CD4-positive, alpha-beta memory T cell (primary cell): Measurements from ENCODE around the gene PTPRG. TPM values are rescaled to one million over a fixed set of nuclear protein-coding genes. Genes with fewer than 3 reads are reported as not detected.

ENCODE experiments used
- CTCF ChIA-PET: fragments of 350-600 bp; sonication (Branson Sonifier 250); formaldehyde crosslinking; loops from one replicate; lab custom pipeline; 2021; ENCODE audit warnings: inconsistent platforms; ENCODE audit not compliant: partially characterized antibody; lab: Charles Lee
- POLR2A ChIA-PET: fragments of 350-600 bp; sonication (Branson Sonifier 250); formaldehyde crosslinking; loops from one replicate; lab custom pipeline; 2021; ENCODE audit not compliant: partially characterized antibody; lab: Charles Lee
- DNase-seq, 5 donors: peaks; one replicate each; pipeline versions ENCODE4 v3.0.0 to v3.0.0-alpha.2; 2020 to 2022; ENCODE audit warnings: mixed read lengths in 1 of 5
- H3K27ac ChIP-seq: one replicate; pipeline ENCODE4 v1.7.0; 2013; ENCODE audit warnings: low read depth, low read length
- H3K27me3 ChIP-seq: 2 replicates; pipeline ENCODE4 v1.7.0; 2013; ENCODE audit warnings: mild to moderate bottlenecking, low read length, moderate library complexity; ENCODE audit not compliant: insufficient read depth
- H3K36me3 ChIP-seq: 2 replicates; pipeline ENCODE4 v1.7.0; 2013; ENCODE audit warnings: mild to moderate bottlenecking, low read length, moderate library complexity; ENCODE audit not compliant: insufficient read depth
- H3K4me1 ChIP-seq: 2 replicates; pipeline ENCODE4 v1.7.0; 2013; ENCODE audit warnings: mild to moderate bottlenecking, low read length, moderate library complexity; ENCODE audit not compliant: insufficient read depth
- H3K4me3 ChIP-seq, 2 donors: one replicate each; pipeline ENCODE4 v1.7.0; 2013; ENCODE audit warnings: low read length in 2 of 2, mild to moderate bottlenecking in 1 of 2
- H3K9me3 ChIP-seq, 2 donors: one replicate each; pipeline ENCODE4 v1.7.0; 2013; ENCODE audit warnings: low read length in 2 of 2, control low read depth in 1 of 2; ENCODE audit not compliant: control insufficient read depth in 1 of 2
- H3K27ac Mint-ChIP-seq, 7 donors: one replicate each; pipeline ENCODE4 v1.8.0; 2020 to 2021; ENCODE audit warnings: mixed read lengths in 7 of 7, mild to moderate bottlenecking in 6 of 7, inconsistent platforms in 3 of 7, moderate library complexity in 3 of 7
- H3K27me3 Mint-ChIP-seq, 2 donors: one replicate each; pipeline ENCODE4 v1.8.0; 2020 to 2021; ENCODE audit warnings: mixed read lengths in 2 of 2
- H3K36me3 Mint-ChIP-seq, 2 donors: one replicate each; pipeline ENCODE4 v1.8.0; 2020 to 2021; ENCODE audit warnings: mixed read lengths in 2 of 2, inconsistent platforms in 1 of 2, mild to moderate bottlenecking in 1 of 2
- H3K4me1 Mint-ChIP-seq, 4 donors: one replicate each; pipeline ENCODE4 v1.8.0; 2020 to 2021; ENCODE audit warnings: mixed read lengths in 4 of 4, mild to moderate bottlenecking in 1 of 4
- H3K4me3 Mint-ChIP-seq, 8 donors: one replicate each; pipeline ENCODE4 v1.8.0; 2020 to 2021; ENCODE audit warnings: mixed read lengths in 8 of 8, mild to moderate bottlenecking in 7 of 8, moderate library complexity in 6 of 8, inconsistent platforms in 3 of 8
- H3K9me3 Mint-ChIP-seq, 8 donors: one replicate each; pipeline ENCODE4 v1.8.0; 2020 to 2021; ENCODE audit warnings: mixed read lengths in 8 of 8, mild to moderate bottlenecking in 5 of 8, inconsistent platforms in 3 of 8, moderate library complexity in 1 of 8
- intact Hi-C: fragments of 100-400 bp; cut with micrococcal nuclease; formaldehyde crosslinking; loops from one replicate; pipeline ENCODE4 v1.15.1; 2023
- polyA plus RNA-seq, 2 donors: library from polyadenylated mRNA; unstranded; fragments of 300-500 nt; fragmentation: Illumina TruSeq; gene quantifications; one replicate each; pipeline ENCODE4 v1.2.3, GENCODE V29; 2021
- total RNA-seq, 2 experiments: library from RNA; stranded (reverse); gene quantifications; one replicate each; pipeline ENCODE4 v1.2.3, GENCODE V29; 2021

The PTPRG gene
- total and polyA plus RNA-seq, 4 experiments from 2014 or later, result not detected

- intact Hi-C loops, result no loop called here
- Histone ChIP-seq H3K27ac (no peak overlapping the region), H3K36me3 (no peaks in the 10 kb centered on the region), H3K9me3 (no peaks in the 10 kb centered on the region), H3K4me3 (no peak overlapping the region), H3K4me1 (no peaks in the 10 kb centered on the region), H3K27me3 (no peaks in the 10 kb centered on the region)
- H3K9me3 Mint-ChIP-seq, result peaks cover 0 to 7% (median 0%) of the 10 kb centered on the region in 8 donors
- no peak overlapping the region for H3K27ac Mint-ChIP-seq
- CTCF ChIA-PET, result no interaction called here
- no peaks in the 10 kb centered on the region for H3K4me1 Mint-ChIP-seq
- H3K4me3 Mint-ChIP-seq, result no peak overlapping the region
- POLR2A ChIA-PET, result no interaction called here
- no peaks in the 10 kb centered on the region for H3K36me3 Mint-ChIP-seq
- H3K27me3 Mint-ChIP-seq, result no peaks in the 10 kb centered on the region
- DNase-seq, result no peak
Observed at GRCh38 chr3:62114763-62115162, 553.4 kb downstream of the PTPRG start.

DNA sequence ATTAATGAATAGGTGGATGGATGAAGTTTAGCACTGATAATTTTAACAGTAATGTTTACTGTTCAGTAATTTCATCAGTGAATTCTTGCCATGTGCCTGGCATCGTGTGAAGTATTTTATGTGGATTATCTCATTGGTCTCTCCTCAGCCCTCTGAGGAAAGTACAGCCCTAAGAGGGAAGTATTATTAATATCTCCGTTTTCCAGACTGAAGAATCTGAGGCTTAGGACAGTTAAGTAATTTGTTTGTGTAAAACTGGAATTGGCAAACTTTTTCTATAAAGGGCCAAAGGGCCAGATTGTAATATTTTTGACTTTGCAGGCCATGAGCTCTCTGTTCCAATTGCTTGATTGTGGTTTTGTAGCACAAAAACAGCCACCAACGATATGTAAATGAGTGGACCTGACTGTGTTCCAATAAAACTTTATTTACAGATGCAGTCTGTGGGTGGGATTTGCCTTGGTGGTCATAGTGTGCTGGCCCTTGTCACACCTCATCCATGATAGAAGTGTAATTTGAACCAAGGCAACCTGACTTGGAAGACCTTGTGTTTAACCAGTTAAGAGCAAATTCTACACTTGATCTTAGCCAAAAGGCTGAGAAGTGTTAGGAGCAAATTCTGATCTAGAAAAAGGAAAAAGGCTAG lies 556.7 kb downstream of the PTPRG start:
- DNase-seq, result no peak
- ChIA-PET CTCF (no interaction called here), POLR2A (no interaction called here)
- H3K36me3 ChIP-seq, result no peaks in the 10 kb centered on the region
- no peaks in the 10 kb centered on the region for H3K4me1 Mint-ChIP-seq
- H3K27me3 Mint-ChIP-seq, result no peaks in the 10 kb centered on the region
- no peak overlapping the region for H3K27ac ChIP-seq
- no peak overlapping the region for H3K4me3 Mint-ChIP-seq
- no peak overlapping the region for H3K4me3 ChIP-seq
- no peaks in the 10 kb centered on the region for H3K27me3 ChIP-seq
- no peaks in the 10 kb centered on the region for H3K4me1 ChIP-seq
- no peaks in the 10 kb centered on the region for H3K36me3 Mint-ChIP-seq
- peaks cover 0 to 4% (median under 1%) of the 10 kb centered on the region in 8 donors for H3K9me3 Mint-ChIP-seq
- H3K9me3 ChIP-seq, result no peaks in the 10 kb centered on the region
- H3K27ac Mint-ChIP-seq, result no peak overlapping the region
- intact Hi-C loops, result no loop called here

GRCh38 chr3:62119139-62119538 lies 557.8 kb downstream of the PTPRG start:
- Mint-ChIP-seq H3K4me1 (no peaks in the 10 kb centered on the region), H3K27me3 (no peaks in the 10 kb centered on the region), H3K4me3 (no peak overlapping the region), H3K9me3 (peaks cover 0 to 4% (median 1%) of the 10 kb centered on the region in 8 donors), H3K27ac (no peak overlapping the region), H3K36me3 (no peaks in the 10 kb centered on the region)
- intact Hi-C loops, result no loop called here
- POLR2A ChIA-PET, result no interaction called here
- CTCF ChIA-PET, result no interaction called here
- no peak for DNase-seq
- Histone ChIP-seq H3K27me3 (no peaks in the 10 kb centered on the region), H3K9me3 (no peaks in the 10 kb centered on the region), H3K27ac (no peak overlapping the region), H3K4me3 (no peak overlapping the region), H3K36me3 (no peaks in the 10 kb centered on the region), H3K4me1 (no peaks in the 10 kb centered on the region)

DNA sequence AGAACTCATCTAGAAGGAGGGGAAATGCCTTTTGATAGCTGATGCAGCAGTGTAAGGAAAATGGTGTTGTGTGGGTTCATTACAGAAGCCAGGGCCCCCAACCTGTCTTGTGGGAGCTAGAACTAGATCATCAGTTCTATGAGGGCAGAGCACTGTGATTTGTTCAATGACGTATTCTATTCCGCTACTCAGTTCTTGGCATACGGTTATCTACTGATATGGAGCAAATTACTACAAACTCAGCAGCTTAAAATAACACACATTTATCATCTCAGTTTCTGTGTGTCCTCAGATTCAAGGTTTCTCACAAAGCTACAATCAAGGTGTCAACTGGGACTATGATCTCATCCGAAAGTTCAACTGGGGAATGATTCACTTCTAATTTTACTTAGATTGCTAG lies 561.4 kb downstream of the PTPRG start:
- ChIA-PET POLR2A (no interaction called here), CTCF (no interaction called here)
- intact Hi-C loops, result no loop called here
- no peaks in the 10 kb centered on the region for H3K36me3 ChIP-seq
- H3K27ac ChIP-seq, result no peak overlapping the region
- no peaks in the 10 kb centered on the region for H3K27me3 ChIP-seq
- H3K36me3 Mint-ChIP-seq, result no peaks in the 10 kb centered on the region
- no peaks in the 10 kb centered on the region for H3K4me1 Mint-ChIP-seq
- H3K4me3 Mint-ChIP-seq, result no peak overlapping the region
- peaks cover 0 to 2% of the 10 kb centered on the region in 2 donors for H3K27me3 Mint-ChIP-seq
- H3K4me3 ChIP-seq, result no peak overlapping the region
- no peaks in the 10 kb centered on the region for H3K9me3 ChIP-seq
- H3K9me3 Mint-ChIP-seq, result peaks cover 0 to 4% (median 1%) of the 10 kb centered on the region in 8 donors
- H3K4me1 ChIP-seq, result no peaks in the 10 kb centered on the region
- no peak overlapping the region for H3K27ac Mint-ChIP-seq
- no peak for DNase-seq

DNA sequence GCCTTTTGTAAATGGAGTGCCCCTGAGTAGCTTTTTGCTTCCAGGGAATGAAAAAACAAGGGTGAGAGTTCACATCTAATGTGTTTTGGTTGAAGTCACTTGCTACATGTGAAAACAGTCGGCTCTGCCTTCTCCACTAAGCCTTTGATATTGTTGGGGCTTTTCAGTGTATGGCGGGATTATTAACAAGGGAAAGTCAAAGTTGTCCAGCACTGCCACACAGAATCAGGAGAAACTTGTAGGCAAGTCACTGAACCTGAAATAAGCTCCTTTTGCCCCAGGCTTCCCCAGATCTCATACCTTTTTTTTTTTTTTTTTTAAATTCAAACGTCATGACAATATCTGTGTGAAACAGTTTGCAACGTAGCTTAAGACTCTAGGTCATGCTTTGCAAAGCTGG lies 564.0 kb downstream of the PTPRG start:
- intact Hi-C loops, result no loop called here
- Histone ChIP-seq H3K4me3 (no peak overlapping the region), H3K9me3 (no peaks in the 10 kb centered on the region), H3K27me3 (no peaks in the 10 kb centered on the region), H3K27ac (no peak overlapping the region), H3K4me1 (no peaks in the 10 kb centered on the region), H3K36me3 (no peaks in the 10 kb centered on the region)
- DNase-seq, result no peak
- CTCF ChIA-PET, result no interaction called here
- POLR2A ChIA-PET, result no interaction called here
- Mint-ChIP-seq H3K4me3 (no peak overlapping the region), H3K4me1 (no peaks in the 10 kb centered on the region), H3K27ac (no peak overlapping the region), H3K9me3 (peaks cover 0 to 4% (median 0%) of the 10 kb centered on the region in 8 donors), H3K27me3 (peaks cover 0 to 2% of the 10 kb centered on the region in 2 donors), H3K36me3 (no peaks in the 10 kb centered on the region)

GRCh38 chr3:62127116-62127515 lies 565.7 kb downstream of the PTPRG start:
- no peak for DNase-seq
- Histone ChIP-seq H3K27ac (no peak overlapping the region), H3K36me3 (no peaks in the 10 kb centered on the region), H3K4me1 (no peaks in the 10 kb centered on the region), H3K27me3 (no peaks in the 10 kb centered on the region), H3K9me3 (no peaks in the 10 kb centered on the region), H3K4me3 (no peak overlapping the region)
- Mint-ChIP-seq H3K27me3 (peaks cover 0 to 2% of the 10 kb centered on the region in 2 donors), H3K27ac (no peak overlapping the region), H3K4me3 (no peak overlapping the region), H3K4me1 (no peaks in the 10 kb centered on the region), H3K36me3 (no peaks in the 10 kb centered on the region), H3K9me3 (peaks cover 0 to 3% (median 0%) of the 10 kb centered on the region in 8 donors)
- intact Hi-C loops, result no loop called here
- ChIA-PET POLR2A (no interaction called here), CTCF (no interaction called here)

DNA sequence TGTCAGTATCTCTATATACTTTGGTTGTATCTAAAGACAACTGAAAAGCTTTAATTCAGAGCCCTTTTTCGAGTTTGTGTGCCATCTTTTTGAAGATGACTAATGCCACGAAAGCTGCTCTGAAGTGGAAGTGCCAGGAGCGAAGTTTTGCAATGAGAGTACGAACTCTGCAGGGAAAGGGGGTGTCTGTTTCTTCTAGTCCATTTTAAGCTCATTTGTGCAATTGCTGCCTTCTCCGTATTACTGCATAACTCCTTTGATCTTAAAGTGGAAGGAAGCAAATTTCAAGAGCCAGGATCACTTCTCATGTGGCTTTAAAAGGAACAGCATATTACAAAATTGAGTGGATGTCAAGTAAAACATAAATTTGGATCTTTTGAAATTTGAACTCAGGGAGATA lies 566.7 kb downstream of the PTPRG start:
- Mint-ChIP-seq H3K4me1 (no peaks in the 10 kb centered on the region), H3K4me3 (no peak overlapping the region), H3K27me3 (peaks cover 2 to 3% of the 10 kb centered on the region in 2 donors), H3K27ac (no peak overlapping the region), H3K36me3 (no peaks in the 10 kb centered on the region), H3K9me3 (peaks cover 0 to 3% (median 0%) of the 10 kb centered on the region in 8 donors)
- no peaks in the 10 kb centered on the region for H3K36me3 ChIP-seq
- no peak overlapping the region for H3K4me3 ChIP-seq
- no peak overlapping the region for H3K27ac ChIP-seq
- ChIA-PET POLR2A (no interaction called here), CTCF (no interaction called here)
- no peaks in the 10 kb centered on the region for H3K4me1 ChIP-seq
- H3K27me3 ChIP-seq, result no peaks in the 10 kb centered on the region
- no peaks in the 10 kb centered on the region for H3K9me3 ChIP-seq
- intact Hi-C loops, result no loop called here
- DNase-seq, result no peak
